Sciatic nerve (tissue), 2 donors: ENCODE data around the gene SEC61A1. TPM values are rescaled to one million over a fixed set of nuclear protein-coding genes. Genes with fewer than 3 reads are reported as not detected.
A peak's percentile ranks its signal among the peaks of the same experiment; 100 is the strongest.

Experiments used
- ATAC-seq: fragments of 200-7000 bp; cut with Tn5 transposase; one replicate; pipeline ENCODE4 v1.9.1; 2020; ENCODE audit warnings: mild to moderate bottlenecking, moderate library complexity
- DNase-seq: peaks from one replicate; pipeline ENCODE4 v3.0.0-alpha.2; 2020; ENCODE audit warnings: low spot score
- intact Hi-C: fragments of 100-400 bp; cut with DNase I; formaldehyde crosslinking; loops from one replicate; pipeline ENCODE4 v1.14.2; 2022
- total RNA-seq: library from RNA; stranded (reverse); fragmentation: NEBNext Ultra II Directional; extraction: Animal tissue kit (Norgen Biotek cat#: 25700); gene quantifications from one replicate; pipeline ENCODE4 v1.2.1, GENCODE V29; 2021
- donor health status: DM: no; HTN: no; CAD: no.
- donor health status: DM: no; HTN: no; CAD: no.

SEC61A1 gene
- total RNA-seq, 1 donor from 2014 or later, result 124 TPM

GRCh38 chr3:128094295-128095151 lies 42.3 kb downstream of the SEC61A1 start:
- ATAC-seq (peak; percentile 31), DNase-seq (no peak)
- intact Hi-C loops, result loop anchor here (10.0 kb wide), 1 partner anchor 510 kb away; no protein-coding TSS in a partner anchor

DNA sequence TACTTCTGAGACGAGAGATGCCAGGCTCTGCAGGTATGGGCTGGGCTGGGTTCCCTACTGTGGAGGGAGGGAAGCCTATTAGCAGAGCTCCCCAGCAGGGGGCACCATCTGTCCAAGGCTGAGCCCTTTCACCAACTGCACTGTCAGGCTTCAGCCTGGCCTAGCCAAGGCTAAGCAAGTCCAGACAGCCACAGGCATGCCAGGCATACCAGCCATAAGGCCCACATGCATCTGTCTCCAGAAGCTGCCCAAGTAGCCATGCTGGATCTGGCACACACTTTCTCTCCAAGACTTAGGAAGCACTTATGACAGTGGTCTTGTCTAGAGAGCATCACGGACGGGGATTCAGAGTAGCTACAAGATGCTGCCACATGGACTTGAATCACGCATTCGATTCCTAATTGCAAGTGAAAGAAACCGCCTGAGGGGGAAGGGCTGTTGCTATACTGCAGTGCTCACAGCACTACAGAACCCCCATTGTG lies 43.0 kb downstream of the SEC61A1 start:
- peak; percentile 89 for DNase-seq
- intact Hi-C loops, result loop anchor here (10.0 kb wide), 1 partner anchor 510 kb away; no protein-coding TSS in a partner anchor
- peak; percentile 95 for ATAC-seq

GRCh38 chr3:128098234-128098633 lies 46.0 kb downstream of the SEC61A1 start:
- ATAC-seq (no peak), DNase-seq (no peak)
- intact Hi-C loops, result loop anchor here (10.0 kb wide), 1 partner anchor 507 kb away; no protein-coding TSS in a partner anchor

- DNase-seq (no peak), ATAC-seq (no peak)
- intact Hi-C loops, result no loop called here
Observed at GRCh38 chr3:128100161-128100560, 47.9 kb downstream of the SEC61A1 start.

- intact Hi-C loops, result no loop called here
- no peak for ATAC-seq
- DNase-seq, result no peak
Observed at GRCh38 chr3:128100638-128101037, 48.4 kb downstream of the SEC61A1 start.

DNA sequence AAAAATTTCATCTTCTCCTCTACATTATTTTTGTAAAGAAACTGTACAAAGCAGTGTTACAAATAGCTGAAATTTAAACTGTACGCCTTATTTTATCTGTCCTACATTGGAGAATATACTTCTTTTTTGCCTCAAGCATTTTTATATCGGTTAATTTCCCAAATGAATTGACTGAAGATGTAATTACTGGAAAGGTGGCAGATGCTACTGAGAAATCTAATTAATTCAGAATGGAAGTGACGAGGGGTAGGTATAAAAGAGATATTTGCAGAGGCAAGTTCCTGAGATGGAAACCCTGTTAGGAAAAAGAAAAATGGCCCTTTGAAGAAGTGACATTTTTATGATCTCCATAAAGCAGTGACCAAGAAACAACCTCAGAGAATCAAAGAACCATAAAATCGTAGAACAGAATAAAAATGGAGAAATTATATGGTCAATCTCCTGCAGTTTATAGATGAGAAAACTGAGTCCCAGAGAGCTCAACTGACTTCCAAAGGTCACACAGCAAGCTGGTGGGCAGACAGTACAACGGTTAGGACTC lies 51.0 kb downstream of the SEC61A1 start:
- ATAC-seq, result no peak
- DNase-seq, result no peak
- intact Hi-C loops, result no loop called here

DNA sequence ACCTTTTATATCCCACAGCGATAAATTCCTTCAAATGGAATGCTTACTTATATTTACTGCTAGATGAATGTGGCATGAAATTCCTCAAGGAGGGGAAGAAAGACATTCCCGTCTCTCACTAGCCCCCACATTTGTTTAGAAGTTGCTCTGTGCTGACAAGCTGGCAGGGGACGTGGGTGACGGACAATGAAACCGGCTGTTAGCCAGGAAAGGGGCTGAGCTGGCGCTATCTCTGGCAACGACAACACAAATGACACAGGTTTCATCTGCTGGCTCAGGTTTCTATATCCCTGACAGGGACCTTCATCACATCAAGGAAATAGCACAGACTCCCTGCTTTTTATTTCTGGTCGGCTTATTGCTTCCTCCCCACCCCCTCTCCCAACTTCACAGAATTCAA lies 55.6 kb downstream of the SEC61A1 start:
- DNase-seq, result no peak
- intact Hi-C loops, result no loop called here
- ATAC-seq, result no peak

DNA sequence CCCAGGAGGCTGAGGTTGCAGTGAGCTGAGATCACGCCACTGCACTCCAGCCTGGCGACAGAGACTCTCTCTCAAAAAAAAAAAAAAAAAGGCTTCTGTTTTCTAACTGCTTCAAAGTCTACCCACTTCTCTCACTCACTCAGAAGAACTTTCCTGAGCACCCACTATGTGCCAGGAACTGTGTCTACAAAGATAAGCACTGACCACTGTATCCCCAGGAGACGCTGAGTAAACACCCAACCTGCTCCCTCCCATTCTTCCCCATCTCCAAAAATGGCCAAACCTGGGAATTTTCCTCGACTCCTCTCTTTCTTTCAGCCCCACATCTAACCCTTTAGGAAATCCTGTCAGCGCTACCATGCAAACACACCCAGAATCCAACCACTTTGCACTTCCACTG lies 58.9 kb downstream of the SEC61A1 start:
- ATAC-seq (no peak), DNase-seq (no peak)
- intact Hi-C loops, result no loop called here

DNA sequence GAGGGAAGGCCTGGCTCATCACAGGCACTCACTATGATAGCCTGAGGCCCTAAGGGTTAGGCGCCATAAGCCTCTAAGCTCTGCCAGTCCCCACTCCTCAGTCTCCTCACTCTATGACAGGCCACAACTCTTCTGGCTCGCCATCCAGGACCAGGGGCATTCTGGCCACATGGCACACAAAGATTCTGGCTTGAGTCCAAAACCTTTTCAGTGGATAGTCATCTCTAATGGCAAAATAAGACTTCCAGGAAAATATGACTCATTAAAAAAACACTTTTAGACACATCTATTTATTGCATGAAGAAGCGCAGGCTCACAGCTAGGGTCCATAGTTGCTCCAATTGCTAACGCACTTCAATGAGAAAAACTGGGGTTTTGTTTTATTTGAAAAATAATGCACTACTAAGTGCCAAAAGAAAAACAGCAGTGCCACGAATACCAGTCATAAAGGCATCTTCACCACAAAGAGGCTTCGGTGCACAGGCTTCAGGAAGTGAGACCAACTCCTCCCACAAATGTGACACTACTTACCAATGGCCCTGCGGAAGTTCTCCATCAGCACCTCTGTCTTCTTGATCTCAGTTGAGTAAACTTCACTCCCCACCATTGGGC lies 60.2 kb downstream of the SEC61A1 start:
- no peak for ATAC-seq
- no peak for DNase-seq

DNA sequence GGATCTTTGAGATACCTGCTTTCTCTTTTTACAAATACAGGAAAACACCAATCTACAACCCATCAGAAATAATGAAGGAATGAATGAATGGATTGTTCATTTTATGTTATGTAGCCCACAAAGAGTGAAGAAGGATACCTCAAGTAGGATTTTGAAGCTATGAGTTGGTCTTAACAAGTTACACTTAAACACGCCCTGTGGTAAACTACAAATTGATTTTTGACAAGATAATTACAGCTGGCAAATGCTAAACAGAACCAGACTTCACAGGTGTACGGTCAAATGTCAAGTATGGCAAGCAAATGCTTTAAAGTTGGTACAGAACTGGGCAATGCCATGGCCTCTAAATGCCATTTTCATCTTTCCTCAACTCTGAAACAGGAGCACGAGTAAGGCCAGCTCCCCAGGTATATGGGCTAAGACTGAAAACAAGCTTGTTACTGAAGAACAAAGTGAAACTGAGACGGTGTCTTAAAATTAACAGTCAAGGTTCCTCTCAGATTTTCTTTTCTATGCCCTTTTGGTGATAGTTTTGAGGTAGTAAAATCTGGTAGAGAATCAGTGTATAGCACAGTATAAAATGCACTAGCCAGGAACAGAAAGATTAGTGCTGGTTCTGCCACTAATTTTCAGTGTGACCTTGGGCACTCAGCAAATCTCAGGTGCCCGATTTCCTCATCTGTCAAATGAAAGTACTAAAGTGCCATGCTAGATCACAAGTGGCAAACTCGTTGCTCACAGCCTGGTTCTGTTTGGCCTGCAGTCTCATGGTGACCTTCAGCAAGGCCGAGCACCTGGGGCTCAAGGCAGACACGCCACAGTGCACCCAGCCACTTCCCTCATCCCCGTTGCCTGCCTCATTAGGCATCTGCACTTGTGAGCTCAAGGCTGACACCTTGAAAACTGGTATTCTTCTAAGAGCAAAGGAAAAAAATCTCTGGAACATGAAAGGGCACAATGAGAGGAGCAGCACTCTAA lies 61.9 kb downstream of the SEC61A1 start:
- no peak for DNase-seq
- intact Hi-C loops, result no loop called here
- ATAC-seq, result no peak

More for the DNA sequence above, 60.2 kb downstream of the SEC61A1 start:
- intact Hi-C loops, result no loop called here

Other genes with a start within 250 kb of the SEC61A1 start
- gene MGLL, start 229.9 kb upstream of the SEC61A1 start, total RNA-seq, result 178 TPM
- 1.1 TPM for gene KBTBD12, start 137.2 kb upstream of the SEC61A1 start, total RNA-seq
- gene RUVBL1, start 71.4 kb downstream of the SEC61A1 start, total RNA-seq, result 26.7 TPM
- 14.8 TPM for gene EEFSEC, start 101.0 kb downstream of the SEC61A1 start, total RNA-seq